ENCODE results near the gene PRKAR2B. TPM values are rescaled to one million over a fixed set of nuclear protein-coding genes. Genes with fewer than 3 reads are reported as not detected.
"Not testable (repeated sequence)": the region's sequence is repeated elsewhere in the genome, so short reads cannot be mapped to it uniquely, and the experiment has no call there.

PRKAR2B gene
- total RNA-seq, 1 donor from 2014 or later, result 0.80 TPM

- no peak for DNase-seq (ENCODE audit: low read depth)
These were observed 17.3 kb upstream of the PRKAR2B start for GRCh38 chr7:107027208-107027607.

- no peak for DNase-seq (ENCODE audit: low read depth)
These were observed 15.3 kb upstream of the PRKAR2B start for GRCh38 chr7:107029061-107029763.

- DNase-seq (ENCODE audit: low read depth), result no peak
These were observed 14.7 kb upstream of the PRKAR2B start for GRCh38 chr7:107029764-107030286.

GRCh38 chr7:107032050-107032449, 12.5 kb upstream of the PRKAR2B start:
- no peak for DNase-seq (ENCODE audit: low read depth)

- DNase-seq (ENCODE audit: low read depth), result no peak
These were observed 11.6 kb upstream of the PRKAR2B start for GRCh38 chr7:107032720-107033438.

- no peak for DNase-seq (ENCODE audit: low read depth)
These were observed 10.0 kb upstream of the PRKAR2B start for GRCh38 chr7:107034553-107034952.

- peak; percentile 73 for DNase-seq (ENCODE audit: low read depth)
These were observed 9.1 kb upstream of the PRKAR2B start for GRCh38 chr7:107035446-107035845.

- DNase-seq (ENCODE audit: low read depth), result no peak
These were observed 8.0 kb upstream of the PRKAR2B start for GRCh38 chr7:107036535-107036934.

- no peak for DNase-seq (ENCODE audit: low read depth)
These were observed 6.5 kb upstream of the PRKAR2B start for GRCh38 chr7:107037717-107038603.

GRCh38 chr7:107039199-107039900, 5.2 kb upstream of the PRKAR2B start:
- no peak for DNase-seq (ENCODE audit: low read depth)

GRCh38 chr7:107041097-107041496, 3.4 kb upstream of the PRKAR2B start:
- DNase-seq (ENCODE audit: low read depth), result no peak

- not testable (repeated sequence) for DNase-seq (ENCODE audit: low read depth)
These were observed 2.7 kb upstream of the PRKAR2B start for GRCh38 chr7:107041764-107042163.

GRCh38 chr7:107042326-107042910, 2.1 kb upstream of the PRKAR2B start:
- DNase-seq (ENCODE audit: low read depth), result not testable (repeated sequence)

GRCh38 chr7:107043491-107043890, 1.0 kb upstream of the PRKAR2B start:
- no peak for DNase-seq (ENCODE audit: low read depth)

- no peak for DNase-seq (ENCODE audit: low read depth)
These were observed 571 bp upstream of the PRKAR2B start for GRCh38 chr7:107043921-107044346.

- DNase-seq (ENCODE audit: low read depth), result no peak
These were observed 873 bp downstream of the PRKAR2B start for GRCh38 chr7:107045195-107045960.

- no peak for DNase-seq (ENCODE audit: low read depth)
These were observed 1.5 kb downstream of the PRKAR2B start for GRCh38 chr7:107045980-107046379.

- no peak for DNase-seq (ENCODE audit: low read depth)
These were observed 2.2 kb downstream of the PRKAR2B start for GRCh38 chr7:107046491-107047259.
